NCI-H146 (cell line): ENCODE results near the gene ASTL.
A peak's percentile ranks its signal among the peaks of the same experiment; 100 is the strongest.
"Not testable (repeated sequence)": the region's sequence is repeated elsewhere in the genome, so short reads cannot be mapped to it uniquely, and the experiment has no call there.

Source experiments
- DNase-seq: peaks from one replicate; lab custom pipeline; 2025; lab: John Stamatoyannopoulos, UW

Gene ASTL

GRCh38 chr2:96146153-96146880, 8.0 kb upstream of the ASTL start:
- DNase-seq, result no peak

GRCh38 chr2:96145848-96146152, 7.5 kb upstream of the ASTL start:
- DNase-seq, result no peak

- peak; percentile 83 for DNase-seq
These were observed 6.9 kb upstream of the ASTL start, which contains the start of gene DUSP2 for GRCh38 chr2:96145036-96145847. Gene DUSP2, minus strand, starts transcription at chr2:96145440. Its CDS starts 86 bp downstream, at chr2:96145354.

GRCh38 chr2:96144481-96145035, 6.3 kb upstream of the ASTL start:
- peak; percentile 75 for DNase-seq

- DNase-seq, result peak; percentile 66
These were observed 5.7 kb upstream of the ASTL start for GRCh38 chr2:96143848-96144480.

- no peak for DNase-seq
These were observed 5.0 kb upstream of the ASTL start for GRCh38 chr2:96143231-96143847.

- no peak for DNase-seq
These were observed 4.2 kb upstream of the ASTL start for GRCh38 chr2:96142217-96143113.

- not testable (repeated sequence) for DNase-seq
These were observed 3.3 kb upstream of the ASTL start for GRCh38 chr2:96141624-96141967.

- DNase-seq, result no peak
These were observed 2.8 kb upstream of the ASTL start for GRCh38 chr2:96140941-96141623.

GRCh38 chr2:96139181-96139758, 968 bp upstream of the ASTL start:
- DNase-seq, result no peak

- no peak for DNase-seq
These were observed 752 bp downstream of the ASTL start for GRCh38 chr2:96137321-96138178.

GRCh38 chr2:96136129-96136720, 2.1 kb downstream of the ASTL start:
- peak; percentile 32 for DNase-seq

- no peak for DNase-seq
These were observed 2.7 kb downstream of the ASTL start for GRCh38 chr2:96135621-96136020.

- no peak for DNase-seq
These were observed 3.1 kb downstream of the ASTL start for GRCh38 chr2:96135171-96135570.

GRCh38 chr2:96134421-96134820, 3.9 kb downstream of the ASTL start:
- DNase-seq, result no peak

- DNase-seq, result no peak
These were observed 6.2 kb downstream of the ASTL start for GRCh38 chr2:96131813-96132745.

GRCh38 chr2:96131152-96131812, 7.0 kb downstream of the ASTL start:
- no peak for DNase-seq
